Activated T-cell treated with anti-CD3 and anti-CD28 coated beads for 1 hour (primary cell): Measurements from ENCODE around the gene SLC41A1.
A peak's percentile ranks its signal among the peaks of the same experiment; 100 is the strongest.
"Not testable (repeated sequence)": the region's sequence is repeated elsewhere in the genome, so short reads cannot be mapped to it uniquely, and the experiment has no call there.

ENCODE experiments used
- DNase-seq: peaks from one replicate; pipeline ENCODE4 v3.0.0-alpha.2; 2020; ENCODE audit warnings: low read depth

SLC41A1 gene

GRCh38 chr1:205812878-205813754, at the start of gene SLC41A1:
TSS of gene SLC41A1 (minus strand) at chr1:205813198. CDS start at chr1:205810441, 2,757 bp downstream.
- peak; percentile 87 for DNase-seq

GRCh38 chr1:205861540-205861939, 48.5 kb upstream of the SLC41A1 start:
- no peak for DNase-seq

GRCh38 chr1:205858141-205858961, 45.4 kb upstream of the SLC41A1 start:
- no peak for DNase-seq

GRCh38 chr1:205857501-205857900, 44.5 kb upstream of the SLC41A1 start:
- DNase-seq: not testable (repeated sequence)

- no peak for DNase-seq
Observed at GRCh38 chr1:205856433-205856832, 43.4 kb upstream of the SLC41A1 start.

DNA sequence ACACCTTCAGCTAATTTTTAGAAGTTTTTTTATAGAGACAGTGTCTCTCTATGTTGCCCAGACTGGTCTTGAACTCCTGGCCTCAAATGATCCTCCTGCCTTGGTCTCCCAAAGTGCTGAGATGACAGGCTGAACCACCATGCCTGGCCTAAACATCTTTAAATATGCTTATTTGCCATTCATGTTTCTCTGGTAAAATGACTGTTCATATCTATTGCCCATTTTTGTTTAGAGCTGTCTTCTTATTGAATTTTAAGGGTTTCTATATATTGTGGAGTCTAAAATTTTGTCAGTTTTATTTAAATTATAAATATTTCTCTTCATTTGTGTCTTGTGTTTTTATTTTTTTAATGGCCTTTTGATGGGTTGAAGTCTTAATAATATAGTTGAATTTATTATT, 40.0 kb upstream of the SLC41A1 start:
- no peak for DNase-seq

DNA sequence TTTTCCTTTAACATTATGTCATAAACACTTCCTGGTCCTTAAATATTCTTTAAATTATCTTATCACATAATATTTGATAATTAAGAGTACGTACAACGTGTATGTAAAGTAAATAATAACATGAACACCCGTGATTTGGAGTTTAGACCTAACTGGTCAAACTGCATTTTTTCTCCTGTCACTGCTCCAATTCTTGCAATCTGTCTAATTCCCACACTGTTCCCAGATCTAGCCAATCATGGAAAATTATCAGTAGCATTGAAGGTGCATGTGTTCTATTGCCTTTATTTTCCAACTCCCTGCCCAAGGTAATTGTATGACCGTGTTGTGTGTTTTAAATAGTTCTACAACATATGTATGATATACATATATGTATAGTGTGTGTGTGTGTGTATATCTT, 39.0 kb upstream of the SLC41A1 start:
- no peak for DNase-seq

DNA sequence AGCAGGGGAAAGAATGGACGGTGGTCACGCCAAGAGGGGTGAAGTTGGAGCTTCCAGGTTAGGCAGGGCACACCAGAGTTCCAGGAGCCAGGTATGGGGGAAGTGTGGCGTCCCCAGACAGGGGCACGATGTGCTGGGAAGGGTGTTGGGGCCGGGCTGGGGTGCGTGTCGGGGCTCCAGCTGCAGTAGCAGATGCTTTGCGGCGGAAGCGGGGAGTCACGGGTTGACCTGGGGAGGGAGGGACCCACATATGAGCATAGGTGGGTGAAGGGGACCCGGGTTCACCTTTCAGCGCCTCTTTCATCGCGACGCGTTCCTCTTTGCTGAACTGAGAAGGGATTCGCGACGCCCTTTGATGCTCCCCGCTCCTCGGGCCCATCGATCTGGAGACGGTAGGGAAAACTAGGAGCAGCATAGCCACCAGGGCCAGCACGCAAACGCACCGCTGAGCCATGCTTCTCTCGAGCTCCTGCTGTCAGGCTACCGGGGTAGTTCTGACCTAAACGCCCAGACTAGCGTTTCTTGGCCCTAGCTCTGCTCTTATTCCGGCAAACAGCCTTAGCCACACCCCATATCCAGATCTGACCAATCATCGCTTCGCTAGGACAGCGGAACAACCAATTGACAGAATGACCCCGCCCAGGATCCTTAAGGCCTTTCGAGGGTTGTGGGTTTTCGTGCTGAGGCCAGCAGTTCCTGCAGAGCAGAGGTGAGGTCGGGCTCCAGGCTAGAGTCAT, 36.8 kb upstream of the SLC41A1 start, which contains the start of gene PM20D1:
Gene PM20D1, minus strand, starts transcription at position 514 of the 737 bp plus-strand sequence. Its CDS starts 60 bp downstream, at position 454.
- peak; percentile 61 for DNase-seq

- no peak for DNase-seq
Observed at GRCh38 chr1:205843036-205843859, 30.2 kb upstream of the SLC41A1 start.

DNA sequence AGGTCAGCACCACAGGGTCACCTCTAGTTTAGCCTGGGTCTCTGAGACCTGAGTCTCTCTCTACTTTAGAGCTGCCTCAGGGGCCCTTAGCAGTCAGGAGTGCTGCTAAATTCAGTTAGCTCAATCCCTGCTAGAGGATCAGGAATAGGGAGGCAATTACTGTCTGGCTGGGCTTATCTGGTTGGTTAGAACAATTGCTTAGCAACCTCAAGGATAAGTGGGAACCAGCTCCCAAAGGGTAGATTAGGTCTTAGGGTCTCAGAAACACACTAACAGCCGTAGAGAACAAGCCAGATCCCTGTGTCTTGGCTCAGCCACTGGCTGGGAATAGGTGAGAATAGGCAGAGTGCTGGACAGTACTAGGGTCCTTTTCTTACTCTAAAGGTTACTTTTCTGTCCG, 29.2 kb upstream of the SLC41A1 start:
- DNase-seq: no peak

DNA sequence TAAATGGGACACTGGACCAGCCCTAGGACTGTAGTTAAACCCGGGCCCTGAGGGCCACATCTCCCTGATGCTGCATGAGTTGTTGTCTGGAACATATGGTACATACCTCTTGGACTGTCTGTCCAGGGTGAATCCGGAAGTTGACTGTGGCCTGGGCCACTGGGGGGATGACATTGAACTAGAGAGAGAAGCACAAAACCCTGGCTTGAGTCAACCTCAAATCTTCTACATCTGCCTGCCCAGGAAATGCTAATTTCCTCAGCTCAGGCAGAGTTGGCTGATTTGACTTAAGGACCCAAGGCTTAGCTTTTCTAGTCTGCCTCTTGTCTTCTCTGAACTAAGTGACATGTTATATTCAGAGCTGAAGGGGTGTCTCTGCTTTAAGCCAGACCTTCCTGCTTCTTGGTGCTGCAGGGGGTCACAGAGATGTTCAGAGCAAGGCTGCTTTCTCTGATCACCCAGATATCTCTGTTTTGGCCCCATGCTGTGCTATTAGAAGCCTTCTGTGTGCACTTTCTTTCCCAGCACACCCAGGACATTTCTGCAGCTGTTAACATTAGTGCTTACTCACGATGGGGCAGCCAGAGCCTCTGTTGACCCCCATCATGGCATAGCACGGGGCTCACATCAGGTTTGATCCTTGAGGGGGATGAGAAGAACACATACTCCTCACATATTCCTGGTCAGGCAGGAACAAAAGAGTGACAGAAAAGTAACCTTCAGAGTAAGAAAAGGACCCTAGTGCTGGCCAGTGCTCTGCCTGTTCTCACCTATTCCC, 27.3 kb upstream of the SLC41A1 start:
- no peak for DNase-seq

GRCh38 chr1:205837382-205837970, 24.5 kb upstream of the SLC41A1 start:
- DNase-seq: no peak

- no peak for DNase-seq
Observed at GRCh38 chr1:205834751-205835150, 21.8 kb upstream of the SLC41A1 start.

- DNase-seq: no peak
Observed at GRCh38 chr1:205832326-205832751, 19.3 kb upstream of the SLC41A1 start.

GRCh38 chr1:205827623-205828022, 14.6 kb upstream of the SLC41A1 start:
- DNase-seq: no peak

DNA sequence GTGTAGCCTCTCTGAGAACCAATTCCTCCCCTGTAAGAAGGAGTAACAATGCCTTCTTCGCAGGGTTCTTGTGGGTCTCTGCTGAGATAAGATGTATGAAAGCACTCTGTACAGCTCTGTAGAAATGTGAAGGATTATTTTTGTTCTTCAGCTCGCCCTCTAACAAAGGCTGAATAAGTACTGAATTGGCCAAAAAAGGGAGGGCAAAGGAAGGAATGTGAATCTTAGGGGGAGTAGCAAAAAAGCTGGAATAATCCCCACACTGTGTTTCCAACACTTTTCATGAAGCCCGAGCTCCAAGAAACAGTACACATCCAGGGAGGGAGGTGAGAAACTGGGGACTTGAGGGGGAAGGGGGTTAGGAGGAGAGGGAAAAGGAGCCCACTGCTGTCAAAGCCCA, 14.0 kb upstream of the SLC41A1 start:
- DNase-seq: no peak

DNA sequence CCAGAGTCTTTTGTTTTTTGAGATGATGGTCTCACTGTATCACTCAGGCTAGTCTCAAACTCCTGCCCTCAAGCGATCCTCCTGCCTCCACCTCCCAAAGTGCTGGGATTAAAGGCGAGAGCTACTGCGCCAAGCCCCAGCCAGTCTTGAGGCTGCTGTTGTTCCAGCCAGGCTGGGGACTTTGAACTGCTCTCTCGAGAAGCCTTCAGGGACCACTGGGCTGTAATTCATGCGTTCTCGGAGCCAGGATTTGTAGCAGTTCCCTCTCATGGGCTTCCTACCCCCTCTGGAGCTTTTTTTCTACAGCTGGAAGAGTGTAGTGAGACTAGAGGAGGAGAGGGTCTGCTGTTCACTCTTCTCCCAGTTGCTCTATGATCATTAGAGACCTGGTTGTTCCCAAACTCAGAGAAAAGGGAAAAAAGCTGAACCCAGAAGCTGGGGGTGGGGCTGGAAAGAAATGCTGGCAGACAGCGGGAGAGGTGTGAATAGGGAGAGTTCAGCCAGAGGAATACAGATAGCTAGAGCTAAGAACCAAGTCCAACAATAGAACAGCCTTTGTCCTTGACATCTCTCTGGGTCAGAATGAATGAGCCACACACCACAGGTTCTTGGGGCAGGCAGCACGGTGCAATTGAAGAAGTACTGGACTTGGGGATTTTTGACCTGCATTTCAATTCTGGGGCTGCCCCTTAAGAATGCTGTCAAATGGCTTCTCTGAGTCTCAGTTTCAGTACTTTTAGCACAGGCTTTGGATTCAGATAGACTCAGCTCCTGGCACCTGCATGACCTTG, 13.2 kb upstream of the SLC41A1 start:
- DNase-seq: no peak

DNA sequence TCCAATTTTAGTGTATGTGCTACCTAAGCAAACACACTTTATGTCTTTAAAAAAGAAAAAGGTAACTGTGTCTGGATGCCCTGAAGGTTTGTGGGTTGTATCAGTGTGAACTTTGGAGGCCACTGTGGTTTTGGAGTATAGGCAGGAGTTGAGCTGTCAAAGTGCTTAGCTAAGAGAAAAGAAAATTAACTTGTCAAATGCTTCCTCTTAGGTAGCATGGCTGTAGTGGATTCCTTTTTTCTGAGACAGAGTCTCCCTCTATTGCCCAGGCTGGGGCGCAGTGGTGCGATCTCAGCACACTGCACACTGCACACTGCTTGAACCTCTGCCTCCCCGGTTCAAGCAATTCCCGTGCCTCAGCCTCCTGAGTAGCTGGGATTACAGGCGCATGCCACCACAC, 11.2 kb upstream of the SLC41A1 start:
- no peak for DNase-seq

- DNase-seq: not testable (repeated sequence)
Observed at GRCh38 chr1:205823260-205823659, 10.3 kb upstream of the SLC41A1 start.
